Mucosa of gallbladder (tissue), 1 donor: ENCODE measurements around the gene CDKL5. TPM values are rescaled to one million over a fixed set of nuclear protein-coding genes. Genes with fewer than 3 reads are reported as not detected.

Source experiments
- DNase-seq: peaks from one replicate; pipeline ENCODE4 v3.0.0-alpha.2; 2020; ENCODE audit warnings: low spot score
- total RNA-seq: library from RNA; stranded (reverse); gene quantifications from one replicate; pipeline ENCODE4 v1.2.1, GENCODE V29; 2021
- donor health status: DM: no; HTN: no; CAD: no.

Gene CDKL5
- total RNA-seq, 1 donor from 2014 or later, result 12.1 TPM

DNA sequence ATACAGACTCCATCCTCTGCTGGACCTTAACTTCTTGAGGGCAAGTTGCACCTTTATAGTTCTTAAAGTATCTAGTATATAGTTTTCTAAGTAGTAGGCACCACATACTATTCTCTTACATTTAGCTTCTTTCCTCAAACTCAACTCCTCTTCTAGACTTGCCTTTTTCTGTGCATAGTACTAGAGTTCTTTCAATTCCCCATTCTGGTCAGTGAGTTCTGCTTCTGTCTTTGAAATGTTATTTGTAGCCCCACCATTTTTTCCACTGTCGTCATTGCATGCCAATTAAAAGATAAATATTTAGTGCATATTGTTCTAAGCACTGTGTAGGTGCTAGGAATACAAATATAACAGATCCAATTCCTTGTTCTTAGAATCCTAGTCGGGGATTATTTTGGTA lies 31.6 kb downstream of the CDKL5 start:
- no peak for DNase-seq

DNA sequence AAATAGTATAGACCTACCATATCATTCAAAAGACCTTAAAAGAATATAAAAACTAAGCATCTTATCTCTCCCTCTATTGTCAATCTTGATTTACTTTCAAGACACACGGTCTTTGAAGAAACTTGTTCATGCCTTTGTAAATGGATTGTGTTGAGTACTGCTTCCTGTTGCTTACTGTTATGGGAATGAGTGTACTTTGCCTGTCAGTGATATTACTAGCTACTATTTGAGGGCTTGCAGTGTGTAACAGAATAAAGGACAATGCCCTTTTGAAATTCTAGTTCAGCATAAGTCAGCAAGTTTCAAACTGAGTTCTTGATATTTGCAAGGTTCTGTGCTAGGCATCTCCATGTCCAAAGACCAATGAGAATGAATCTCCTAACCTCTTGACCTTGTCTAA lies 36.0 kb downstream of the CDKL5 start:
- DNase-seq, result no peak

DNA sequence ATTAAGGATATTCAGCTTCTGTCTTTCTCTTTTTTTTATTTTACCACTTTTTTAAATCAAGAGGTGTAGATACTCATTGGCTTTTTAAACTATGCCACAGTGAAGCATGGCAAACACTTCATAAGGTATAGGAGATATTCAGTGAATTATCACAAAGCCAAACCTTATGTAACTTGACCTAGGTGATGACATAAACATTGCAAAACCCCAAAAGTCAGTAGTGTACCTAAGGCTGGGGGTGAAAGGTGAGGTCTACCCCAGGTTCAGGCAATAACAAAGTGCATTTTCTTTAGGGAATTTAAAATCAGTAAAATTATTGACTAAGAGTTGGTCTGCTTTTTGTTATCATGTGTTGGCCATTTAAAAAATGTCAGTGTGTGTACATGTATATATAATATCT lies 39.1 kb downstream of the CDKL5 start:
- DNase-seq, result no peak

DNA sequence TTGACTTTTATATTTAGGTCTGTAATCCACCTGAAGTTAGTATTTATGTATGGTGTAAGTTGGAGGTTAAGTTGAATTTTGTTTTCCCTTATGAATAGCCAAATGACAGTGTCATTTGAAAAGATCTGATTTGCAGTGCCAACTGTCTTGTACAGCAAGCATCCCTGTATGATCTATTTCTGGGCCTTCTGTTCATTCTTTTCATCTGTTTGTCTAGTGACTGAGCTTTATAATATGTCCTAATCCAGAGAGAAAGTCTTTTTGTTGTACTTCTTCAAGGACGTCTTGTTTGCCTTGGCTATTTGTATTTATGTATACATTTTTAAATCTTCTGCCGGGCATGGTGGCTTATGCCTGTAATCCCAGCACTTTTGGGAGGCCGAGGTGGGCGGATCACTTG lies 39.6 kb downstream of the CDKL5 start:
- DNase-seq, result no peak

DNA sequence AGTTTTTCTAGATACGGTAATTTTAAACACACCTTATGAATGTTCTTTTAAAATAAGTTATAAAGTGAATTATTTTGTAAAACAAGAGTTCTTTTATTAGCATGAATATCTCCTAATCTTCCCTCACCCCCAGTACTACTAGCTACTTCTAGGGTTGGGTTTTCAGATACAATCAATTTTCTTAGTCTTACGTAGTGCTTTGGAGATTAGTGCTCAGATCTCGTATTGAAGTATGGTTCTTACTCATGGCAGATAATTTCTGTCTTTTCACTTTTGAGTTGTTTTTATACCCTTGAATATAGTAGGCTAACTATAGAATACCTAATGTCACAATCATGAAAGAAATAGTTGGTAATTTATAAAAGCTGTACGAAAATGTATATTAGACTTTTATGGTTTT lies 43.2 kb downstream of the CDKL5 start:
- DNase-seq, result no peak

DNA sequence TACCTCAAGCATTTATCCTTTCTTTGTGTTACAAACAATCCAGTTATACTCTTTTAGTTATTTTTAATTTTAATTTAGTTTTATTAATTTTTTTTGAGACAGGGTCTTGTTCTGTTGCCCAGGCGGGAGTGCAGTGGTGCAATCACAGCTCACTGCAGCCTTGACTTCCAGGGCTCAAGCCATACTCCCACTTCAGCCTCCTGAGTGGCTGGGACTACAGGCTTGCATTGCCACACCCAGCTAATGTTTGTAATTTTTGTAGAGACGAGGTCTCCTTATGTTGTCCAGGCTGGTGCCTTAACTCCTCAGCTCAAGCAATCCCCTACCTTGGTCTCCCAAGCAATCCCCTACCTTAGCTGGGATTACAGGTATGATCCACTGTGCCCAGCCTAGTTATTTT lies 45.9 kb downstream of the CDKL5 start:
- DNase-seq, result no peak

DNA sequence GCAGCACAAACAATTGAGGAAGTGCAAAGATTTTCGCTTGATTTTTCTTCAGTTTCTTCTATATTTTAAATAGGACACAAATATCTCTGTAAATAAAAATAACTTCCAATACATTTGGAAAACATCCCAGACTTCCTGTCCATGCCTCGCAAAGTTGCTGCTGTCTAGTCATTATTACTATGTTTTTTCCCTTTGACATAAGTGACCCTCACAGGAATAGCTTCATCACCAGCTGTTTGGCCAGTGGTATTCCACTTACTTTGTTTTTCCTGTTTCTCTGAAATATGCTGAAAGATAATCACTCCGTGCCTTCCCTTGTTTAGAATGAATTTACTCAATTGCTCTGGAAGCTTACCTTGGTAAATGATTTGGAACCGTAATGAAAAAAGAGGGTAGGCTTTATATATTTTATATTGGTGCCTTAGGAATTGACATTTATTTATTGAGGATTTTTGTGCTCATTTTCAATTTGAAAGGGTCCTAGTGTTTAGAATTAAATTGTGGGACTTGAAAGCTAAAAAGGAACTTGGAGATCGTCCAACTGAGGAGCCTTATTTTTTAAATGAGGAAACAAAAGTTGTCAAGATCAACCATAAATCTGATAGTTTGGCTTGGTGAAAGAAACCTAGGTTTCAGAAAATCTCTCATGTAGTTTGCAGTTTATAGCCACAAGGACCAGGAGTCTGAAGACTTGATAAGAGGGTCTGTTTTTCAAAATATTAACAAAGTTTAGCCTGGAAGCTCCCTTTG lies 65.6 kb downstream of the CDKL5 start:
- DNase-seq, result no peak

DNA sequence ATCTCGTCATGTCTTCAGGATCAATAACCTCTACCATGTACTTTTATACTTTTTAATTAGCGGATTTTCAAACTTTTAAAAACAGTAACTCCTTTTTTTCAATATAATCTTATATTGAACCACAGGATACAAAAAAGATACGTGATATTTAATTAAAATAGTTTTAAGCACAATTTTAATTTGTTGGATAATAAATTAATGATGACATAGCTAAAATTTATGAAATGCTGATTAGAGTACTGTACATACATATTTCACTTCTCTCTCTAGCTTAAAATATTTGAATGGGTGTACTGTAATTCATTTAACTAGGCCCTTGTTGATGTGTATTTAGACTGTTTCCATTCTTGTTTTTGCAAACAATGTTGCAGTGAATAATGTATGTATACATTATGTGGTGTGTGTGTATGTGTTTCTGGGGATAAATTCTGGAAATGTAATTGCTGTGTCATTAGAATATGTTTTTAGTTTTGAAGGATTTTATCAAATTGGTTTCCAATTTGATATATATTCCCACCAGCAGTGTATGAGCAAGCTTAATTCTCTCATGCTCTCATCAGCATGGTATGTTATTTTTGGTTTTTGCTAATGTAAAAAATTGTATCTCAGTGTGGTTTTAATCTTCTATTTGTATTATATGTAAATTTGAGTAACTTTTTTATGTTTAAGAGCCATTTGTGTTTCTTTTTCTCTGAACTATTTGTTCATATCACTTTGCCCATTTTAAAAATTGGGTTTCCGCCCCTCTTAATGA lies 66.4 kb downstream of the CDKL5 start:
- no peak for DNase-seq

DNA sequence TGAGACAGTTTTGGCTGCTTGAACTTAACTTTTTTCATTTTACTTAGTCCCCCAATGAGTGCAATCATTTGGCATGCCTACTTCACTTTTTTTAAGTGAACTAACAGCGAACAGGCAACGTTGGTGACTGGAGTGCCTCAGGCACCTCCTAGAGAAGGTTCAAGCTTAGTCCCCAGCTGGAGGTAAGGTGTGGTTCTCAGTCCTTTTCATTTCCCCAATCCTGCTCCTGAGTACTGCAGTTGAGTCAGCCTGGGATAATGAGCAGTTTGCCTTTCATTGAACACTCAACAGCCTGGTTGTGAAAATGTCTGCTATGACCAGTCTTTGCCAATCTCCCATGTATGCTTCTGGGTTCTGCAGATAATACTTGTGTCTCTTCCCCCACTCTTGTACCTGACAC lies 109.5 kb downstream of the CDKL5 start:
- no peak for DNase-seq

DNA sequence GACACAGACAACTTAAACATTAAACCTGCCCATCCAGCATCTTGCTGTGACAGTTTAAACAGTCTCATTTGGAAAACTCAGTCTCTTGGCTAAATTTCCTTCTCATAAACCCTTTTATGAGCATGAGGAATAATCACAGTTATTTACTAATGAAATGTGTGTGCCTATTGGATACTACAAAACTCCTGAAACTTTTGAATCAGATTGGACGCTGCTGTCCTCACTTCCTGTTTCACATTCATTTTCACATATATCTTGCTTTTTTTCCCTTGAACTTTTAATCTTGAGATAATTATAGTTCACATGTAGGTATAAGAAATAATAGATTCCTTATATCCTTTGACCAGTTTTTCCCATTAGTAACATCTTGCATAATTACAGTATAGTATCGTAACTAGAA lies 111.7 kb downstream of the CDKL5 start:
- DNase-seq, result no peak

DNA sequence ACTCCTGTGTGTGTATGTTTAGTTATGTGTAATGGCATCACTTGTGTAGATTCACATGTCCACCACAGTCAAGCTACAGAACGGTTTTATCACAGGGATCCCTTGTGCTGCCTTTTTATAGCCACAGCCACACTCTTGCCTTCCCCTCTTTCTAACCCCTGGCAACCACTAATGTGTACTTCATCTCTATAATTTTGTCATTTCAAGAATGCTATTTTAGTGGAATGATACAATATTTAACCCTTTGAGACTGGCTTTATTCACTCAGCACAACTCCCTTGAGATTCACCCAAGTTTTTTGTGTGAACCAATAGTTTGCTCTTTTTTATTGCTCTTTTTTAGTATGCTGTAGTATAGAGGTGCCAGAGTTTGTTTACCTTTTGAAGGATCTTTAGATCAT lies 112.1 kb downstream of the CDKL5 start:
- no peak for DNase-seq

DNA sequence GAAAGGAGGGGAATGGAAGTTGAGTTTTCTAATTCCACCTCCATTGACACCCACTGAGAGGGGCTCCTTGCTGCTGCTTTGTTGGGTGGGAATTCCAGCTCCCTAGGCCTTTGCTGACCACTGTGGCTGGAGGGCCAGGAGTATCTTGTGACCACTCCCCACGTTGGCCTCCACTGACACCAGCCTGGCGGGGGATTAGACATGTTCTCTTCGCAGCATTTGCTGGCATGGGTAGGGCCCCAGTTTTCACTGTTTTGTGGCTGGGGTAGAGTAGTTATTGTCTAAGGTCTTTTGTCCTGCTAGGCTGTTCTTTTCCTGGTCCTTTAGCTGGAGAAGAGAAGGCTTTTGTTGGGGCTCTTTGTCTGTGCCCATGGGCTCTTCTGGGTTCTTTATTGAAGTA lies 116.7 kb downstream of the CDKL5 start:
- no peak for DNase-seq

DNA sequence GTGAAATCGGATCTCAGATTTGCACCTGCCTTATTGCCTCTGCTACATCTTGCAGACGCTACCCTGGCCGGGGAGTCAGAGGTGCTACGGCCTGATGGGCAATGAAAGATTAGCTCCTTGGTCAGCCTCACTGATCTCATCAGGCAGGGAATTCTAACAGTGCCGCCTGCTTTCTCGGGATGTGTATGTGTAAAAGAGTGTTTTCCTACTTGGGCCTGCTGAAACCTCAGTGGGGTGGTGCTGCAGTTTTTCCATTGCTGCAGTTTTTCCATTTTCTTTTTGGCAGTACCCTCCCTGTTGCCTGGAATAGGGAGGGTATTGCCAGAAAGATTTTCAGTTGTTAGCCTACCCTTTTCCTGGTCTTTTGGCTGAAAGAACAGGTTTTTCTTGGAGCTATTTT lies 117.5 kb downstream of the CDKL5 start:
- no peak for DNase-seq

DNA sequence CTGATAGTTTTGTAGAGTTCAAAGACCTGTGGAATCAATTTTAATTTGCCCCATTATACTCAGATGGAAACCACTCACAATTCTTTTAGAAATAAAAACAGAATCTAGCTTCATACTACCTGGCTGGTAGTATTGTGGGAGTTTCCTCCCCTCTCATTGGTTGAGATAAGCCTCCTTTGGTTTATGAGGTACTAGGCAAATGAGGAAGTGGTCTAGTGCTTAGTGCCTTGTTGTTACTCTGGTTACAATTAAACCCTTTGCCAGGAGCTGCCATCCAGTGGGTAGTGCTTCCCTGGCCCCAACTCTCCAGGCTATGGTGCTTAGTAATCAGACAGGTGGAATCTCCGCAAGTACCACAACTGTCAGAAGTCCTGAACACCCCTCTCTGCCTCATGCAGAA lies 118.3 kb downstream of the CDKL5 start:
- DNase-seq, result no peak

DNA sequence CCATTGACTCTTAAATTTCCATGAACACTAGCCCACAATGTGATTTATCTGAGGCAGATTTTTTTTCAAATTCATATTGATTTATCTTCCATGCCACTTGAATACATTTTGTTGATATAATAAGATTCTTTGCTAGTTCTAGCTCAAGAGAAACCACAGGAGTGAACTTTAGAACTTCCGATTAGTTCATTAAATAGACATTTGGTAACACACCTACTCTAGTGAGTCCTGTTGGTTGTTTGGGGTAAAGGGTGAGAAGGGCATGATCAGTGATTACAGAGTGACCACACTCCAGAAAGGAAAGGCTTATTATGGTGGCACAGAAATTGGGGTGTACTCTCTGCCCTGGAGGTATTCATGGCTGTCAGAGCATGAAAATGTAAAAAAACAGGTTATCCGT lies 120.4 kb downstream of the CDKL5 start:
- no peak for DNase-seq

DNA sequence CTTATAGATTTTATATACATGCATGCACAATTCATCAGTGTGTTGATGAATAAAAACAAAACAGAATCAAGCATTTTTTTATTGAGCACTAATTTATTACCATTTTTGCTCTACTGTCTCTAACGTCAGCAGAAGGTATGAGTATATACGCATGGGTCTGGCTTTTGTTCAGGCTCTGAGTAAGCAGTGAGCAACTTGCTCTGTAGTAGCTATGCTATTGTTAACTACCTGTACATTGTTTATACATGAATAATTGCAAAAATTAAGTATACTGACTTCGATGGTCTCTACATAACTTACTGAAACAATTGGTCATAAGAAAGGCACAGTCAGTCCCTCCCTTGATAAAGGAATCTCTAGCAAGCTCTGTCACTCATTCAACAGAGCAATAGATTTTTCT lies 123.6 kb downstream of the CDKL5 start:
- no peak for DNase-seq

DNA sequence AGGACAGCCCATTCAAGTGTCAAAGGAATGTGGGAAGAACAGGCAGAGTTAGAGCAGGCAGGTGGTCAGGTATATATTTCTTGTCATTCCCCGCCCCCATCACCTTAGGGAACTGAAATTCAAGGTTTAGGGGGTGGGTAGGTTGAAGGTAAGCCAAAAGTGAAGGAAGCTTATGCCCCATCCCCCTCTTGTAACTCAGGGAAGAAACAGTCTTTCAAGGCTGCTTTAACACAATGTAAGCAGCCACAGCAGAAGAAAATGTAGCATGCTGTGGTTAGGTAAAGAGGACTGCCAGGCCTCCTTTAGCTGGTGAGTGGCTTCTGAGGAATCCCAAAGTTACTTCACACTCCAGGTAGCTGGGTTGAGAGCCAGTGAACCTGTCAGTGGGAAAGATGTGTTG lies 124.2 kb downstream of the CDKL5 start:
- DNase-seq, result no peak

DNA sequence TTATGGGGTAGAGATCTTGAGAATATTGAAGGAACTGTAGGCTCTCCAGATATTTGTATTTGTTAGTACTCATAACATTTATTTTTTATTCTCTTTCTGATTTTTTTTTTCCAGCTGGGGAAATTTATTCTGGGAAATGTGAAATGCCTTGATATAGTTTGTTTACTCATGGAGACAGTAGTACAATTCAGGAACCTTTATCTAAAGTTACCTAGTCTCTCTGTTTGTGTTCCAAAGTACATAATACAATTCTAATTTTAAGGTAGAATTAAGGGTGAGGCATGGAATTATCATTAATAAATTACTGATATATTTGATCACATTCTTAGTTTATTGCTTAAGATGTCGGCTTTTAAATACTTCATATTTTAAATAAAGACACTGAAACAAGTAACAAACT lies 132.5 kb downstream of the CDKL5 start:
- no peak for DNase-seq

DNA sequence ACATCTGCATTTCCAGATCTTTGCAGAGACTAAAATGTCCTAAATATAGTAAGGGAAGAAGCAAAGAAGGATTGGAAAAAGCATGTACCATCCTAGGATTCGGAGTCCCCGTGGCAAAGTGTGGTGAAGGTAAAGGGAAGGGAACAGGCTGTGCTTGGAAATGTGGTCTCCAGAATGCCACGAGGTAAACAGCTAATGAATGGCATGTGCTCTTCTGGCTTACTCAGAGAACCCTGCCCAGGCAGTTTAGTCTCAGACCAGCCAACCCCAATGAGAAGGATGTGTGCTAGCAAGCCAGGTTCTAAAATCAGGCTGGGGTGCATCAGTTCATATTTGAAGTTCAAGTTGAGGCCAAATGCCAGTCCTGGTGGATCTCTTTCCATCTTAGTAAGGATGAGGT lies 133.4 kb downstream of the CDKL5 start:
- DNase-seq, result no peak

DNA sequence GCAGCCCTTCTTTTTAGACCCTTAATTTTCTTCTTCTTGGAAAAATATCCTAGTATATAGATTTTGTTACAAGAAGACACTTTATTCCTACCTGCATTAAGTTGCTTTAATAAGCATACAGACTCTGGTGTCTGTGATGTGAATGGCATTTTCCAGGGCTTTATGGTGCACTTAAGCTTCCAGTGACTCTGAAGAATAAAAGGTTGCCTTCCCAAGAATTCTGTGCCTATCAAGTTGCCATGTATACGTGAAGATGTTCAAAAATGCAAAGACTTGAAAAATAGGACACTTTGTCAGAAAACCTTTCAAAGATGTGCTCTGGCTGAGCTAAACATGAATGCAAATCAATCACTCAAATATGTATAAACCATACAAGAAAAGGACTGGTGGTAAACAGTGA lies 135.6 kb downstream of the CDKL5 start:
- no peak for DNase-seq

DNA sequence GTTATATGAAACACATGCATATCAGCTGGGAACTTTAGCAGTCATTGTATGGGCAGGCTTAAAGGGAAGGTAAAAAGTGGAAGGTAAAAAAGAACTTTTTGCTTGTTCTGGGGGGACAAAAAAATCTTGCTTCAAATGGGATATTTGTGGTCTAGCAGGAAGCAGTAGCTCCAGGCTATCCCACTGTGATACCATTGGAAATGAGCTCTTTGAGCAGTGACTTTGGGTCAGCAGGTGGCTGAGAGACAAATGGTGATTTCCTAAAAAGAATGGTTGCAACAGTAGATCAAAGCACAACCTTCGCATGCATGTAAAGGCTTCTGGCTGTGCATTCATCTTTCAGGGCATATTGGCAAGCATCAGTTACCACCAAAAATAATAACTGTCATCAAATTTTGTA lies 140.3 kb downstream of the CDKL5 start:
- DNase-seq, result no peak

DNA sequence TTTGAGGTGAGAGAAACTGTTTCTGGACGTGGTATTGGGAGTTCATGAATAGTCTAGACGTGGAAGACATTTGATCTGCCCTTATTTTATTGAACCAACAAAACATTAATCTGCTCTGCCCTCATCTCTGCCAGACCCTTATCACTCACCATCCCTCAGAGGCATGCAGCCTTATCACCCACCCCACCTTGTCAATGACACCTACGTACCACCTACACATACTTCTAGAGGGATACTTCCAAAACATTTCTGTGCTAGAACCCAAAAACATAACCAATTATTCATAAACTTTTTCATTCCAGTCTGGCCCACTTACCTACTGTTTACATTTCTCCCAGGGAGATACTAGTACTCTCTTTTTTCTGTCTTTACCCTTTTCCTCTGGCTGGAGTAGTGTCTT lies 141.3 kb downstream of the CDKL5 start:
- DNase-seq, result no peak

DNA sequence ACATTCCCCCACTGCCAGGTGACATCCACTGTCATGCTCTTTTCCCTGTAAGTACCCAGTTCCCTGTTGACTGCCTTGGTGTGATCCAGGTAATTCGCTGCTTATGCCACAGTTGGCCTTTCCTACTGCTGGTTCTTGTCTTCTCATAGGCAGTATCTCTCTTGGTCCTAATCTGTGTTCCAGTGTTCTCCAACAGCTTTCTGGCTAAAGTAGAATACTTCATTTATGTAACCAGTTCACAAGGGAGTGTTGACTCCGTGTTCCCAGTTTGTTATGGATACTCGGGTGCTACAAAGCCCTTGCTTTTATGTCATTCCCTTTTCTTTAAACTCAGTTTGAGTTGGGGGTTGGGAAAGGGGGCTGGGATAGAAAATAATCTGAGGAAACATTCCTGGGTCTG lies 148.1 kb downstream of the CDKL5 start:
- DNase-seq, result no peak

DNA sequence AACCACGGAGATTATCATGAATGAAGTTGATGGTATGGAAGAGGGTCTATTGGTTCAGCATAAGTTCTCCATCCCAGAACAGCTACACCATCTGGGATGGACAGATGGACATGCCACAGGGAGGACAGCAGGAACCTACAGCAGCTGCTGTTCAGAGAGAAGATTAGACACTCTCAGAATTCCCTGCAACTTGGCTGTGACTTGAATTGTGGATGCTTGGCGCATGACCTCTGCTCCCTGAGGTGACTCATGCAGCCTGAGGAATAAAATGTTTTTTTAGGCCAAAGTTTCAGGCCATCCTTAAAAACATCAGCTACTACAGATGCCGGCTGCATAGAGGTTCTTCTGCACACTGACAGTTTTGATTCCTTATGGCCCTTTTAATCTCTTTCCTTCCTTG lies 149.2 kb downstream of the CDKL5 start:
- peak; percentile 12 for DNase-seq
